ENCODE results near the gene CYB5RL.
"Not testable (repeated sequence)": the region's sequence is repeated elsewhere in the genome, so short reads cannot be mapped to it uniquely, and the experiment has no call there.

CYB5RL gene

GRCh38 chr1:54225986-54226559, 26.2 kb upstream of the CYB5RL start:
- ATAC-seq, result no peak

GRCh38 chr1:54225378-54225777, 25.5 kb upstream of the CYB5RL start:
- no peak for ATAC-seq

- no peak for ATAC-seq
Observed at GRCh38 chr1:54224233-54224632, 24.4 kb upstream of the CYB5RL start.

GRCh38 chr1:54223441-54224202, 23.8 kb upstream of the CYB5RL start:
- ATAC-seq, result no peak

GRCh38 chr1:54222711-54223110, 22.9 kb upstream of the CYB5RL start:
- ATAC-seq, result no peak

GRCh38 chr1:54221867-54222484, 22.1 kb upstream of the CYB5RL start:
- no peak for ATAC-seq

- no peak for ATAC-seq
Observed at GRCh38 chr1:54221113-54221834, 21.4 kb upstream of the CYB5RL start.

- no peak for ATAC-seq
Observed at GRCh38 chr1:54220004-54220811, 20.4 kb upstream of the CYB5RL start.

GRCh38 chr1:54219688-54220003, 19.8 kb upstream of the CYB5RL start:
- no peak for ATAC-seq

- no peak for ATAC-seq
Observed at GRCh38 chr1:54218883-54219687, 19.3 kb upstream of the CYB5RL start.

GRCh38 chr1:54215523-54215922, 15.7 kb upstream of the CYB5RL start:
- ATAC-seq, result no peak

- no peak for ATAC-seq
Observed at GRCh38 chr1:54212872-54213271, 13.0 kb upstream of the CYB5RL start.

GRCh38 chr1:54207896-54208295, 8.1 kb upstream of the CYB5RL start:
- ATAC-seq, result not testable (repeated sequence)

- ATAC-seq, result no peak
Observed at GRCh38 chr1:54207287-54207686, 7.5 kb upstream of the CYB5RL start.

- no peak for ATAC-seq
Observed at GRCh38 chr1:54204199-54204598, 4.4 kb upstream of the CYB5RL start.

GRCh38 chr1:54200519-54200997, 728 bp upstream of the CYB5RL start:
- ATAC-seq, result peak; percentile 5 to 8

GRCh38 chr1:54199151-54199764, 572 bp downstream of the CYB5RL start:
- no peak for ATAC-seq

- no peak for ATAC-seq
Observed at GRCh38 chr1:54193453-54193852, 6.4 kb downstream of the CYB5RL start.

GRCh38 chr1:54191525-54191924, 8.3 kb downstream of the CYB5RL start:
- no peak for ATAC-seq

GRCh38 chr1:54190526-54190925, 9.3 kb downstream of the CYB5RL start:
- ATAC-seq, result no peak

- no peak for ATAC-seq
Observed at GRCh38 chr1:54188291-54188690, 11.5 kb downstream of the CYB5RL start.

Data from activated CD4-positive, CD25-positive, alpha-beta regulatory T cell treated with anti-CD3 and anti-CD28 coated beads, Interleukin-2, amount 50 U/mL, for 24 hours (primary cell).